ENCODE data around the gene GRIN1.

GRIN1 gene

GRCh38 chr9:137217276-137218211, 78.6 kb downstream of the GRIN1 start:
- Histone ChIP-seq H3K9ac (ENCODE audit: low read depth in 1 of 2, low read length in 2 of 2) (peak overlapping the region; percentile 66 to 73), H3K4me1 (ENCODE audit: control insufficient read depth in 1 of 2, insufficient read depth in 2 of 2, low read length in 2 of 2) (peaks cover 9 to 34% of the 10 kb centered on the region in 2 donors), H3K9me3 (ENCODE audit: control insufficient read depth in 1 of 2, low read length in 2 of 2) (no peaks in the 10 kb centered on the region), H3K36me3 (ENCODE audit: control insufficient read depth in 1 of 2, insufficient read depth in 2 of 2, low read length in 2 of 2) (peaks cover 0 to 8% of the 10 kb centered on the region in 2 donors), H3K27me3 (ENCODE audit: control insufficient read depth in 1 of 2, insufficient read depth in 2 of 2, low read length in 2 of 2) (no peaks in the 10 kb centered on the region), H3K4me3 (ENCODE audit: low read depth in 1 of 2, low read length in 2 of 2) (peak overlapping the region; percentile 60 to 61), H3K27ac (ENCODE audit: low read depth, low read length) (peak overlapping the region; percentile 73)

DNA sequence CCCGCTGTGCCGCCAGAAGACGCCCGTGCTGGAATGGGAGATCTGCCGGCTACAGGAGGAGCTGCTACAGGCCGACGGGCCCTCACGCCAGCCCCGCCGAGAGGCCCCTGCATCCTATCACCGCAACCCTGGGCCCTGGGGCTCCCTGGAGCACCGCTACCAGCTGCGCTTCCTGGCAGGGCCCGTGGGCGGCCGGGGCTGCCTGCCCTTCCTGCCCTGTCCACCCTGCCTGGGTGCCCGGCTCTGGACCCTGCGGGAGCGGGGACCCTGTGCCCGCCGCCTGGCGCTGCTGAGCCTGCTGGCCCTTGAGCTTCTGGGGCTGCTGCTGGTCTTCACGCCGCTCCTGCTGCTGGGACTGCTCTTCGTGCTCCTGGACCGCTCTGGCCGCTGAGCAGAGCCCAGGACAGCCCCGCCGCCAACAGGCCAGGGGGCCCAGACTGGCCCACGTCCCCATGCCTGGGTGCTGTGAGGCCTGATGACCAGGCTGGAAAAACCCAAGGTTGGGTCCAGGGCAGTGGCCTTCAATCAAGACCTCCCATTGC, 79.3 kb downstream of the GRIN1 start:
- Histone ChIP-seq H3K9me3 (ENCODE audit: control insufficient read depth in 1 of 2, low read length in 2 of 2) (no peaks in the 10 kb centered on the region), H3K36me3 (ENCODE audit: control insufficient read depth in 1 of 2, insufficient read depth in 2 of 2, low read length in 2 of 2) (peaks cover 0 to 8% of the 10 kb centered on the region in 2 donors), H3K9ac (ENCODE audit: low read depth in 1 of 2, low read length in 2 of 2) (peak overlapping the region; percentile 66 to 73), H3K27me3 (ENCODE audit: control insufficient read depth in 1 of 2, insufficient read depth in 2 of 2, low read length in 2 of 2) (no peaks in the 10 kb centered on the region), H3K4me1 (ENCODE audit: control insufficient read depth in 1 of 2, insufficient read depth in 2 of 2, low read length in 2 of 2) (peaks cover 13 to 41% of the 10 kb centered on the region in 2 donors), H3K27ac (ENCODE audit: low read depth, low read length) (peak overlapping the region; percentile 56), H3K4me3 (ENCODE audit: low read depth in 1 of 2, low read length in 2 of 2) (peak overlapping the region; percentile 60 to 61)

Measured in duodenal mucosa (tissue), 2 donors.